TTC549 (cell line): Measurements from ENCODE around the gene FAN1.

Source experiments
- FAIRE-seq: peaks from 2 replicates; lab custom pipeline; 2012; peaks lifted over from hg19 to GRCh38; lab: Jason Lieb, UNC

FAN1 gene

GRCh38 chr15:30958219-30958618 lies 54.5 kb downstream of the FAN1 start:
- FAIRE-seq = no peak

- FAIRE-seq = no peak
Observed at GRCh38 chr15:30962079-30962478, 58.4 kb downstream of the FAN1 start.

DNA sequence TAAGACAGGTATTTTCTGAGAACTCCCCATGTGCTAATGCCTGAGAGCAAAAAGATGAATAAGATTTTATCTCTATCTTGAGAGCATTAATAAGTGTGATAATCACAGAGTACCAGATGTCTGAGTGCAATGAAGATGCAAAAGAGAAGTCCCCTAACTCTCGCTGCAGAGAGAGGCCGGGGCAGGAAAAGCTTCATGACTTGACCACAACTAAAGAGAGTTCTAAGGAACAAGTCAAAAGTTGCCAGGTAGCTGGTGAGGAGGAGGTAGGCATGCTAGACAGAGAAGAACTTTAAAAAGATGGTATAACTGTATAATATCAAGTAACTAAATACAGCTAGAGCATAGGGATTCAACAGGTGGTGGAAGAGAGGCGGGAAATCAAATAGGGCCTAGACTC lies 58.9 kb downstream of the FAN1 start:
- FAIRE-seq = no peak

DNA sequence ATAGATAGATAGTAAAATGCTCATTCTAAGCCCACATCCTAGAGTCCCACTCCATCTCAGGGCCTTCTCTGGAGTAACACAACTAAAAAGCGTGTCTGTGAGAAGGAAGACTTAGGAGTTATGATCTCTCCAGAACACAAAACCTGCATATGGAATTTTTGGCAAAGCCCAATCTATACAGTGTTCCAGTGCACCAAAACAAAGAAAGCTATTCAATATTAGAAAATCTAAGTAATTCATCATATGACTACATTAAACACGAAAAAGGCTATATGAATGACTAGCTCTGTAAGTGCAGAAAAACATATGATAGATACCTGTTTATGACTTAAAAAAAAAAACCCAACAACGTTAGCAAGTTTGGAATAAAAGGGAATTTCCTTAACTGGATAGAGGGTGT lies 60.0 kb downstream of the FAN1 start:
- FAIRE-seq = no peak

DNA sequence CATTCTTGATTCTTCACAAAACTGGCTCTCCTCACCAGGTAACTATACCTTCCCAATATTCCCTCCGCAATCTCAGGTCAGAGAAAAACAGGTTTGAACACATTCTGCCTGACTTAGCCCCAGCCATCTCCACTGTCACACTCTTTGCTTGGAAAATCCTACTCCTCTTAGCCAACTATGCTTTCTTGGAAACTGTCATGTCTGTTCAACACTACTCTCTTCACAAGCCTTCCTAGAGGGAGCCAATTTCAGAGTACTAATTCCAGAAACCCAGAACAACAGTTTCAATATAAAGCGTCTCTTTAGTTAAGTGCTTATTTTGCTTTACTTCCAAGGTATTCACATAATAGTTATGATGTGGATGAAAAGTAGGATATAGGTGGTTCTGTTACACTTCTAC lies 66.0 kb downstream of the FAN1 start:
- FAIRE-seq = no peak

DNA sequence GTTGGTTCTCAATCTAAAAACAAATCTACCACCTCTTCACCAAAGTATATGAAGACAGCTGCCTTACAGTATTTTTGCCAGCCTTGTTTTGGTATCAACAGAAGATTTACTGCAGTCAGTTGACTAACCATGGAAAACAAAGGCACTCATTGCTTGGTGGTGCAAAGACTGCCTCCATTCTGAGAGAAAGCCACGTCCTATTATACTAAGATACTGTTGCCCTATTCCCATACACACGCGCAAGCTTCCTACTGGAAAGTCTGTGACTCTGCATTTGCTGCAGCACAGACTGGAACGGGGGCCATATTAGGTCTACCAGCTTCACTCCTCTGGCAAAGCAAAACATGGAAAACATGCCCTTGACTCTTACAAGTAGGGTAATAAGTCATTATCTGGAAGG lies 69.7 kb downstream of the FAN1 start:
- FAIRE-seq = no peak

- FAIRE-seq = no peak
Observed at GRCh38 chr15:30974112-30974511, 70.4 kb downstream of the FAN1 start.

GRCh38 chr15:30978328-30978727 lies 74.6 kb downstream of the FAN1 start:
- no peak for FAIRE-seq

GRCh38 chr15:30979457-30979856 lies 75.7 kb downstream of the FAN1 start:
- FAIRE-seq = no peak

GRCh38 chr15:30984118-30984517 lies 80.4 kb downstream of the FAN1 start:
- FAIRE-seq = no peak

DNA sequence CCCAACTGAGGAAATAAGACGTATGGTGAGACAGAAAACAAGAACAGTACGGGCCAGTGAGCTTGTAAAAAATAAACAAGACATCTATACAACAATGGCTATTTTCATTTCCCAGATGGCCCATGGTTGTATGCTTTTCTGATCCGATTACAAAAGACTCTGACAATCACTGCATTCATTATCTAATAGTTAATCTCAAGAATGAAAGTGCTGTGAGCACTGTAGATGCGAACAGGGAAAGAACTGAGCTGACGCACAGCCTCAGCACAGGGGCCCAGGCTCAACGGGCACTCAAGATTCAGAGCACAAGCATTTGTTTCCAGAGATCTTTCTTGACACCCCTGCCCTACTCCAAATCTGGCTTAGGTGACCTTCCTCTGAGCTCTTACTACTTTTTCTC lies 80.8 kb downstream of the FAN1 start:
- no peak for FAIRE-seq

DNA sequence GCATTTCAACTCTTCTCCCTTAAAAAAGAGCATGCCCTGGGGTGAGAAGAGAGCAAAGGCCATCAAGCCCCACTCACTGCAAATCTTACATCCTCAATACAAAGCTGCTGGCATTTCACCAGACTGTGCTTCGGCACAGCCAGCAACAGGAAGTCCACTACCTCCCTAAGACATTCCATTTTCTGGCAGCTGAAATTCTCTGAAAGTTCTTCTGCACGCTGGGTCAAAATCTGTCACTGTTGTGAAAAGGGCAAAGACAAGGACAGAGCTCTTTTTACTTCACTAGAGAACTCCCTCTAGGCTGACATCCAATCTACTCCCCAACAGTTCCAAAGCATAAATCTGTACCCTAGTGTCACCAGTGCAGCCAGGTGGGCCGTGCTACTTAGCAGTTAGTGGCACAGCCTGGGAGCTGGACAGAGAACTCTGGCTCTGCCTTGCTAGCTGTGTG lies 81.4 kb downstream of the FAN1 start:
- no peak for FAIRE-seq

DNA sequence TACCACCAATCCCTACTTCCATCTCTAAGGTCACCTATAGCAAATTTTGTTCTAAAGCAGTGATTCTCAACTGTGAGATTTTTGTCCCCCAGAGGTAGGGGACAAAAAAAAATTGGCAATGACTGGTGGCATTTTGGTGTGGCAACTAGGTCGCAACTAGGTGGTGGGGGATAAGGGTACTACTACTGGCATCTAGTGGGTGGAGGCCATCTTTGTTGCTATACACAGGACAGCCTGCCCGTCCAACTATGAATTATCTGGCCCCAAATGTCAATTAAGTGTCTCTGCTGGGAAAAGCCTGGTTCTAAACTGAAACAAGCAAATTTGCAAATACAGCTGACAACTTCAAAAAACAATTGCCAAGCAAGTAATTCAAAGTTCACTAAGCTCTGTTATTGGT lies 86.3 kb downstream of the FAN1 start:
- FAIRE-seq = no peak

DNA sequence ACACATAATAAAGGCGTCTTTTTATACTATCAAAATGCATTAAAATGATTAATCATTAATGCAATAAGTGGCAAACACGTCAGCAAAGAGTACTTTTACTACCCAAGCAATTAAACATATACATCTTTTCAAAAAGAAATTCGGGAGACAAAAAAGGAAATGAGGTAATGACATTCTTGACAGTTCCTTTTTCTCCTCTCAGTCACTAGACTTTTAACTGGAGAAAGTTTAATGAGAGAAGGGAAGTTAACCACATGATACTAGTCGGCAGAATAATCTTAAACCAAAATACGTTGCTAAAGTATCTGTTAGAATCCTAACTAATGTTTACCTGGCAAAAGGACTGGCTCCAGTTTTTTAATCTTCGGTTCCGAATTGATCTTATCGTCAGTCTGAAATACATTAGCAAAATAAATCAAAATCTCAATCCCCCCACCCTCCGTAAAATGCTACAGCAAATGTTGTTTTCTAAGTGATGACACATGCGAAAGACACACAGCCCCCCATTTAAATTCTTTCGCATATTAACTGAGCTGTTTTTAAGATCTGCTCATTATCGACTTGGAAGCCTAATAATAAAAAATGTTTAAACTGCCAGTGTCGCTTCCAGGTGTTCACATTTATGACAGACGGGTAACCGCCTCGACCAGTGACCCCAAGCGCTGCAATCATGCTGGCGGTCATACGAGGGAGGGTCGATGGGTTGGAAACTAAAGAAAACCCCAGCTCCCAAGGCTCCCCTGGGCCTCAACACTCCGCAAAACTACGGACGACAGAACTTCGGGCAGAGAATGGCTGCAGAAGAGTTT lies 86.9 kb downstream of the FAN1 start:
- FAIRE-seq = no peak

DNA sequence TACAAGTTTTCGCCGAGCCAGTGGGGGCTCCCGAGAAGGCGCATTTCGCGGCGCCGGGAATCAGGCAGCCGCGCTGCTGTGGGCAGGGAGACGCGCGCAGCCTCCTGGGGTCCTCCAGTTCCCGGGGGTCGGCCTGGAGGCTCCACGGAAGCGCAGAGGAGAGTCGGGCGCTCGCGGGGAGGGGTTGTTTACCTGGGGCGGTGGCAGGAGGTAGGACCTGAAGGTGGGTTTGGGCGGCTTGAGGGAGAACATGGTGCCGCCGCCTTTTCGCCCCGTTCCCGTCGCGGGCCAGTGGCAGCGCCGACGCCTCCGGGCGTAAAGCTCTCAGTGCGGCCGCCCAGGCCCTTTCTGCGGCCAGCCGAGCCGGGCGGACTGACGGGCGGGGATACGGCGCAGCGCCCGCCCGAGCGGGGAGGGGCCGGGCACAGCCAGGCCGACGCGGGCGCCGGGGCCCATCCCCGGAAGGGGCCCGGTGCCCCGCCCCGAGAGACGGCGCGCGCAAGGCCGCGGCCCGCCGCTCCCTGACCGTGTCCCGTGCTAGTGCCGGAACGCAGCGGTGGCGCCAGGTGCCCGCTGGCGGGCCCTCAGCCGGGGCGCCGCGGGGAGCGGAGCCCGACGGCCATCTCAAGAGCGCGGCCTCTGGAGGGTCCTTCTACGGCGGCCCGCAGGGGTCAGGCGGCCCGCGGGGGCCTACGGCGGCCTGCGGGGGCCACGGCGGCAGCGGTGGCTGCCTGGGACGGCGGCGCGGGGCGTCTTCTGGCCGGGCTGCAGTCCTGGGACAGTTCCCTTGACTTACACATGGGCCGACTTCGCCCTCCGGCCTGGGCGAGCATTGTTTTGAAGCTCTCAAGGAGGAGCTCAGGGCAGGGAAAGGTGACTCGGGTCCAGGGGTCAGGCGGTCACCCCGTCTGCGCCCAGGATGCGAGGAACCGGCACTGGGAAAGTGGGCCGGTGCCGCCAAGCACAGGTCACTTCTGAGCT lies 87.8 kb downstream of the FAN1 start, which contains the start of gene MTMR10:
MTMR10 (minus strand) TSS at position 374 of the 981 bp plus-strand sequence; CDS start at position 252, 122 bp downstream.
- no peak for FAIRE-seq

DNA sequence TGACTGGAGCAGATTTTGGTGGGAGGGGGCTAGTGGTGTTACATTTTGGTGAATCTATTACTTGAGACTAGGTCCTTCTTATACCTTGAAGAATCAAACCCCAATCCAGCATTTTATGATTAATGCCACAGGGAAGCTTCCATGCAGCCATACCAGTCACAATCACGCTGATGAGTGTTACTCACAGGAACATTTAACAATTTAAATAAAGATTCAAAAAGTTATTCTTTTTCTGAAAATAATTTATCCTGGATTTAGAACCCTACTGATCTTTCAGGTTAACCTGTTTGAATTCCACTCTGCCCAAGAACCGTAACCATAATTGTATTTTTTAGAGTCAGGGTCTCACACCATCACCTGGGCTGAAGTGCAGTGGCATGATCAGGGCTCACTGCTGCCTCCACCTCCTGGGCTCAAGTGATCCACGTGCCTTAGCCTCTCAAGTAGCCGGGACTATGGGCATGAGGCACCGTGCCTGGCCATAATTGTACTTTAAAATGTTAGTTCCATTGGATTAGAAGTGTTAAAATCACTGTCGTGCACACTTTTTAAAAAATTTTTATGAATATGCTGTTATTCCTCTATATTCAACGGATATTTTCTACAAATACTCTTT lies 88.6 kb downstream of the FAN1 start:
- FAIRE-seq = no peak
